ENCODE measurements around the gene CCP110.

CCP110 gene

GRCh38 chr16:19601083-19601976 lies 77.6 kb downstream of the CCP110 start:
- peak; percentile 25 for DNase-seq

All from fibroblast of upper back skin (primary cell).